Mesothelial cell of epicardium (in vitro differentiated cells): Measurements from ENCODE around the gene VNN1. TPM values are rescaled to one million over a fixed set of nuclear protein-coding genes. Genes with fewer than 3 reads are reported as not detected.

Experiments used
- DNase-seq, 2 experiments: peaks; one replicate each; pipeline ENCODE4 v3.0.0; 2021; ENCODE audit warnings: low spot score in 2 of 2; ENCODE audit not compliant: unreplicated experiment in 2 of 2
- H3K27ac Mint-ChIP-seq: 2 replicates; pipeline ENCODE4 v1.8.0; 2021; ENCODE audit warnings: mixed read lengths
- H3K27me3 Mint-ChIP-seq: 2 replicates; pipeline ENCODE4 v1.8.0; 2021; ENCODE audit warnings: low read depth, mixed read lengths
- H3K36me3 Mint-ChIP-seq: 2 replicates; pipeline ENCODE4 v1.8.0; 2021; ENCODE audit warnings: mixed read lengths
- H3K4me1 Mint-ChIP-seq: 2 replicates; pipeline ENCODE4 v1.8.0; 2021; ENCODE audit warnings: mixed read lengths
- H3K4me3 Mint-ChIP-seq: 2 replicates; pipeline ENCODE4 v1.8.0; 2021; ENCODE audit warnings: mild to moderate bottlenecking, moderate library complexity, mixed read lengths
- H3K9me3 Mint-ChIP-seq: 2 replicates; pipeline ENCODE4 v1.8.0; 2021; ENCODE audit warnings: mixed read lengths
- total RNA-seq: library from RNA; stranded (reverse); gene quantifications from 3 replicates; pipeline ENCODE4 v1.2.1, GENCODE V29; 2021
- TF ChIP-seq, protein P1 (sequence below): fragments of 200-600 bp; sonication (generic); IDR thresholded peaks from one replicate; pipeline ENCODE4 v1.5.0; 2021; ENCODE audit warnings: antibody characterized with exemption; ENCODE audit not compliant: unreplicated experiment

Gene VNN1
- total RNA-seq, 1 donor from 2014 or later = not detected

DNA sequence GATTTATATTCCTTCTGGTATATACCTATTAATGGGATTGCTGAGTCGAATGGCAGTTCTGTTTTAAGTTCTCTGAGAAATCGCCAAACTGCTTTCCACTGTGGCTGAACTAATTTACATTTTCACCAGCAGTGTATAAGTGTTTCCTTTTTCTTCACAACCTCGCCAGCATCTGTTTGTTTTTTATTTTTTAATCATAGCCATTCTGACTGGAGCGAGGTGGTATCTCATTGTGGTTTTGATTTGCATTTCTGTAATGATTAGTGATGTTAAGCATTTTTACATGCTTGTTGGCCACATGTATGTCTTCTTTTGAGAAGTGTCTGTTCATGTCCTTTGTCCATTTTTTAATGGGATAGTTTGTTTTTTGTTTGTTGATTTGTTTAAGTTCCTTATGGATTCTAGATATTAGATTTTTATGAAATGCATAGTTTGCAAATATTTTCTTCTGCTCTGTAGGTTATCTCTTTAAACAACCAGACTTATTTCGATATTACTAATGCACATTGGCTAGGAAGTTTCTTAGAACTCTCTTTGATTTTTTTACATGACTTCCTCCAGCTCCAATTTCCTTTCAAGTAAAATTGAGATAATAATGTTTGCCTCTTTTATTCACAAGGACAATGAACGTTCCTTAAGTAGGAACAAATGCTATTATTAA lies 12.2 kb upstream of the VNN1 start:
- Mint-ChIP-seq H3K4me1 (peaks cover 2% of the 10 kb centered on the region), H3K4me3 (no peak overlapping the region), H3K27me3 (no peaks in the 10 kb centered on the region), H3K27ac (no peak overlapping the region), H3K36me3 (no peaks in the 10 kb centered on the region), H3K9me3 (no peaks in the 10 kb centered on the region)
- TF ChIP-seq, protein P1, sequence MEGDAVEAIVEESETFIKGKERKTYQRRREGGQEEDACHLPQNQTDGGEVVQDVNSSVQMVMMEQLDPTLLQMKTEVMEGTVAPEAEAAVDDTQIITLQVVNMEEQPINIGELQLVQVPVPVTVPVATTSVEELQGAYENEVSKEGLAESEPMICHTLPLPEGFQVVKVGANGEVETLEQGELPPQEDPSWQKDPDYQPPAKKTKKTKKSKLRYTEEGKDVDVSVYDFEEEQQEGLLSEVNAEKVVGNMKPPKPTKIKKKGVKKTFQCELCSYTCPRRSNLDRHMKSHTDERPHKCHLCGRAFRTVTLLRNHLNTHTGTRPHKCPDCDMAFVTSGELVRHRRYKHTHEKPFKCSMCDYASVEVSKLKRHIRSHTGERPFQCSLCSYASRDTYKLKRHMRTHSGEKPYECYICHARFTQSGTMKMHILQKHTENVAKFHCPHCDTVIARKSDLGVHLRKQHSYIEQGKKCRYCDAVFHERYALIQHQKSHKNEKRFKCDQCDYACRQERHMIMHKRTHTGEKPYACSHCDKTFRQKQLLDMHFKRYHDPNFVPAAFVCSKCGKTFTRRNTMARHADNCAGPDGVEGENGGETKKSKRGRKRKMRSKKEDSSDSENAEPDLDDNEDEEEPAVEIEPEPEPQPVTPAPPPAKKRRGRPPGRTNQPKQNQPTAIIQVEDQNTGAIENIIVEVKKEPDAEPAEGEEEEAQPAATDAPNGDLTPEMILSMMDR = no peak
- DNase-seq = no peak

DNA sequence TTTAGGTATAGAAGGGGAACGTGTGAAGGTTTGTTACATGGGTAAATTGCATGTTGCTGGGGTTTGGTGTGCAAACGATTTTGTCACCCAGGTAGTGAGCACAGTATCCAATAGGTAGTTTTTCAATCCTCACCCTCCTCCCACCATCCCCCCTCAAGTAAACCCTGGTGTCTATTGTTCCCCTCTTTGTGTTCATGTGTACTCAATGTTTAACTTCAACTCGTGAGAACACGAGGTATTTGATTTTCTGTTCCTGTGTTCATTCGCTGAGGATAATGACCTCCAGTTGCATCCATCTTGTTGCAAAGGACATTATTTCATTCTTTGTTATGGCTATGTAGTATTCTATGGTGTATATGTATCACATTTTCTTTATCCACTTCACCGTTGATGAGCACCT lies 11.6 kb upstream of the VNN1 start:
- no peak for DNase-seq
- no peak overlapping the region for H3K4me3 Mint-ChIP-seq
- peaks cover 2% of the 10 kb centered on the region for H3K4me1 Mint-ChIP-seq
- H3K9me3 Mint-ChIP-seq = no peaks in the 10 kb centered on the region
- H3K27ac Mint-ChIP-seq = no peak overlapping the region
- H3K36me3 Mint-ChIP-seq = no peaks in the 10 kb centered on the region
- H3K27me3 Mint-ChIP-seq = no peaks in the 10 kb centered on the region
- TF ChIP-seq, protein P1 = no peak

DNA sequence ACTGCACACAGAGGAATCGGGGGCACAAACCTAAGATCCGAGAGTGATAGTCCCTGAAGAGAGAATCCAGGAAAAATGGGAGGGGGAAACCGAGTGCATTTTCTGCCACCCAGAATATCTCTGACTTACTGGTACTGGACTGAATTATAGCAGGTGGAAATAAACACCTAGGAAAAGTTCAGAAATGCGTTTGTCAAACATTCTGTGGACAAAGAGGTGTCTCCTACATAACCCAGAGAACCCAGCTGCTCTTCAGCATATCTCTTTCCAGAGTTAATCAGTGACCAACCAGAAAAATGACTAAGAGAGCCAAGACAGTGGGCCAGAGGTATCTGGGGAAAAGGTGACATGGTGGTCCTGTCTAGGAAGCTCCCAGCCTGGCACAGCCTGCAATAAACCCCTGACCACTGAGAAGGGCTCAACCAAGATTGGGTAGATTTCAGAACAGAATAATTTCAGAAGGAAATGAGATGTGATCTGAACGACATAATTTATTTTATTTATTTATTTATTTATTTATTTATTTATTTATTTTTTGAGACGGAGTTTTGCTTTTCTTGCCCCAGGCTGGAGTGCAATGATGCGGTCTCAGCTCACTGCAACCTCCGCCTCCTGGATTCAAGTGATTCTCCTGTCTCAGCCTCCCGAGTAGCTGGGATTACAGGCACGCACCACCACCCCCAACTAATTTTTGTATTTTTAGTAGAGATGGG lies 6.0 kb upstream of the VNN1 start:
- H3K9me3 Mint-ChIP-seq = no peaks in the 10 kb centered on the region
- TF ChIP-seq, protein P1 = no peak
- no peaks in the 10 kb centered on the region for H3K27me3 Mint-ChIP-seq
- no peak overlapping the region for H3K27ac Mint-ChIP-seq
- H3K4me1 Mint-ChIP-seq = peaks cover 6% of the 10 kb centered on the region
- DNase-seq = no peak
- H3K36me3 Mint-ChIP-seq = no peaks in the 10 kb centered on the region
- H3K4me3 Mint-ChIP-seq = no peak overlapping the region

DNA sequence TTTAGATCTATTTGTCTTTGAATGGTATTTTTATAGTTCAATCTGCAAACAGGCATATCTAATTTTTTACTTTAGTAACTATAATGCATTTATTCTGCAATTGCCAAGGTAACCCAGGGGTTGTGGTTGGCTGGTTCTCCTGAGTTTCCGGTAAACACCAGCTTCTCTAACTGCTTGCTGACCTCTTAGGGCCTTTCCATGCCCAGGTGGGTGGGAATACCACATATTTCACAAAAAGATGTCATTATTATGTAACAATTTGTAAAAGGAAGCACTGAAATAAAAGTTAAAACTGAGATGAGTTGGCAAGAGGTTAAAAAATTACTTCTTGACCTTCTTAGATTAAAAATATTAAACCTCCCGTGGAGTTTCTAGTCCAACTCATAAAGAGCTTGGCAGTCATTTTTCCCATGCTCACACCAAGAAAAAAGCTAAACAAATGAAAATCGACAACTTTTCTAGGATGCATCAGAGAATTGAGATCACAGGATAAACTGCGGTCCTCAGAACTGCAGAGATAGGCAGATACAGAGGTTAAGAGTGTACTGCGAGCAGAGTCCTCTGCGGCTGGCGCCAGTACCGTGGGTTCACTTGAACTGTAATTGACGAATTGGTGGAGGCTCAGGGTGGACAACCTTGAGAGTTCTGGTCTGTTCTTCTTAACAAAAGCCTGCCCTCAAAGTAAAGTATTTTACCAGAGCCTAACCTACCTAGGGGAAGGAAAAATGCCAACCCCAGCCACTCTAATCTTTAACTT lies 2.2 kb upstream of the VNN1 start:
- Mint-ChIP-seq H3K9me3 (no peaks in the 10 kb centered on the region), H3K36me3 (no peaks in the 10 kb centered on the region), H3K4me1 (peaks cover 4% of the 10 kb centered on the region), H3K4me3 (no peak overlapping the region), H3K27me3 (no peaks in the 10 kb centered on the region), H3K27ac (no peak overlapping the region)
- TF ChIP-seq, protein P1 = no peak
- no peak for DNase-seq

DNA sequence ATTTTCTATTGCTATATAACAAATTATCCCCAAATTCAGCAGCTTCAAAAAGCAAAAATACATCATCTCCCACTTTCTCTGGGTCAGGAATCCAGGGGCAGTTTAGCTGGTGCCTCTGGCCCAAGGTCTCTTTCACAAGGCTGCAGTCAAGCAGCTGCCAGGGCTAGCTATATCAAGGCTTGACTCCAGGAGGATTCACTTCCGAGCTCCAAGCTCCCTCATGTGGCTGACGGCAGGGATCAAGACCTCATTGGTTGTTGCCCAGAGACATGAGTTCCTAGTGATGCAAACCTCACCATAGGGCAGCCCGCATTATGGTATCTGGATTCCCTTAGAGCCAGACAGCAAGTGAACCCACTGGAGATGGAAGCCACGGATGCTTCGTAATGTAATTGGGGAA lies 1.3 kb upstream of the VNN1 start:
- Mint-ChIP-seq H3K4me1 (peaks cover 4% of the 10 kb centered on the region), H3K27me3 (no peaks in the 10 kb centered on the region), H3K4me3 (no peak overlapping the region), H3K36me3 (no peaks in the 10 kb centered on the region), H3K9me3 (no peaks in the 10 kb centered on the region), H3K27ac (no peak overlapping the region)
- DNase-seq = no peak
- TF ChIP-seq, protein P1 = no peak
